Ramos (cell line): ENCODE data around the gene ATG2A.

Experiments used
- in situ Hi-C: fragments of 300-500 bp; cut with MboI; formaldehyde crosslinking; loops from one replicate; pipeline ENCODE4 v1.14.3; 2022; ENCODE audit warnings: low sequenced_read_pairs; ENCODE audit not compliant: unreplicated experiment

Gene ATG2A

GRCh38 chr11:64888729-64889511, 28.1 kb downstream of the ATG2A start:
- in situ Hi-C loops: no loop called here

- in situ Hi-C loops: no loop called here
Observed at GRCh38 chr11:64888406-64888728, 28.6 kb downstream of the ATG2A start.

GRCh38 chr11:64887757-64888405, 29.1 kb downstream of the ATG2A start:
- in situ Hi-C loops: no loop called here

- in situ Hi-C loops: no loop called here
Observed at GRCh38 chr11:64887234-64887756, 29.7 kb downstream of the ATG2A start.

- in situ Hi-C loops: no loop called here
Observed at GRCh38 chr11:64885367-64886286, 31.4 kb downstream of the ATG2A start.

- in situ Hi-C loops: no loop called here
Observed at GRCh38 chr11:64884019-64884418, 33.0 kb downstream of the ATG2A start.

- in situ Hi-C loops: no loop called here
Observed at GRCh38 chr11:64883575-64883974, 33.4 kb downstream of the ATG2A start.

- in situ Hi-C loops: no loop called here
Observed at GRCh38 chr11:64882243-64882642, 34.8 kb downstream of the ATG2A start.

- in situ Hi-C loops: no loop called here
Observed at GRCh38 chr11:64881476-64881875, 35.5 kb downstream of the ATG2A start.

- in situ Hi-C loops: no loop called here
Observed at GRCh38 chr11:64880240-64881001, 36.6 kb downstream of the ATG2A start.

- in situ Hi-C loops: no loop called here
Observed at GRCh38 chr11:64879244-64879900, 37.6 kb downstream of the ATG2A start.

- in situ Hi-C loops: no loop called here
Observed at GRCh38 chr11:64878494-64879243, 38.3 kb downstream of the ATG2A start, which contains the start of gene EHD1. Gene EHD1 (minus strand): TSS chr11:64878621. CDS start chr11:64878464, 157 bp downstream.

GRCh38 chr11:64878223-64878493, 38.9 kb downstream of the ATG2A start:
- in situ Hi-C loops: no loop called here

GRCh38 chr11:64877390-64878222, 39.4 kb downstream of the ATG2A start:
- in situ Hi-C loops: no loop called here

- in situ Hi-C loops: no loop called here
Observed at GRCh38 chr11:64876835-64877341, 40.1 kb downstream of the ATG2A start.

- in situ Hi-C loops: no loop called here
Observed at GRCh38 chr11:64876229-64876750, 40.7 kb downstream of the ATG2A start.

- in situ Hi-C loops: no loop called here
Observed at GRCh38 chr11:64875369-64876228, 41.4 kb downstream of the ATG2A start.
